AG04450 (cell line): Measurements from ENCODE around the gene ODC1. TPM values are rescaled to one million over a fixed set of nuclear protein-coding genes. Genes with fewer than 3 reads are reported as not detected.
"Not testable (repeated sequence)": the region's sequence is repeated elsewhere in the genome, so short reads cannot be mapped to it uniquely, and the experiment has no call there.

ENCODE experiments used
- CTCF ChIA-PET: fragments of 300-600, 350-600 bp; formaldehyde crosslinking; extraction: SDS; loops from one replicate; lab custom pipeline; 2022; ENCODE audit warnings: antibody characterized with exemption, inconsistent platforms; lab: Charles Lee
- POLR2A ChIA-PET: fragments of 350-600 bp; formaldehyde crosslinking; extraction: SDS; loops from one replicate; lab custom pipeline; 2021; ENCODE audit warnings: antibody characterized with exemption, inconsistent platforms; lab: Yijun Ruan, JAX
- DNase-seq: peaks from one replicate; pipeline ENCODE4 v3.0.0-alpha.2; 2011; ENCODE audit warnings: low read depth, low spot score
- H3K27ac ChIP-seq: one replicate; pipeline ENCODE4 v1.5.1; 2012; ENCODE audit warnings: low read depth, low read length, control low read depth
- H3K27me3 ChIP-seq: one replicate; pipeline ENCODE4 v1.6.0; 2012; ENCODE audit warnings: low read length; ENCODE audit not compliant: control insufficient read depth, insufficient read depth
- H3K4me3 ChIP-seq: 2 replicates; pipeline ENCODE4 v1.5.1; 2011; ENCODE audit warnings: mild to moderate bottlenecking, low read depth, low read length, control low read depth
- H3K9me3 ChIP-seq: 2 replicates; pipeline ENCODE4 v1.5.1; 2012; ENCODE audit warnings: low read length; ENCODE audit not compliant: control insufficient read depth, insufficient read depth
- polyA plus RNA-seq: library from polyadenylated mRNA; depleted of rRNA; stranded (reverse); fragments of >200 nt; gene quantifications from 2 replicates; pipeline ENCODE4 v1.2.3, GENCODE V29; 2011
- TF ChIP-seq, protein P1 (sequence below): IDR thresholded peaks from 2 replicates; pipeline ENCODE4 v1.5.1; 2011; ENCODE audit warnings: low read depth, low read length, control low read depth, inconsistent platforms

ODC1 gene
- polyA plus RNA-seq, 1 experiment, result 168 TPM

DNA sequence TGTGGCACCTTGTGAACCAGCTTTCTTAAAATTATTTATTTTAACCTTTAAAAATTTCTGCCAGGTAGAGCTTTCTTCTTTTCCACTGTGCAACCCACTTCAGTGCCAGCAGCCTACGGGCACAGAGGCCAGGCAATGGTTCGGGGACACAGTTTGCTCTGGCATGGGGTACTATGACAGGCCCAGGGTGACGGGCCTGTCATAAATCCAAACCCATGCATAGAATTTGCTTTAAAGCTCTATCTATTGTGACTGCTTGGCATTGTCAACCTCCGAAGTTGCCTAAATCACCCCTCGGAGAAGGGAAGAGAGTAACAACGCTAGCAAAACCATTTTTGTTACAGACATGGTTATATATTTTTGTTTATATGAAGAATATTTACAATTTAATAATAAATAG, 1.5 kb downstream of the ODC1 start:
- Histone ChIP-seq H3K27ac (no peak overlapping the region), H3K4me3 (peak overlapping the region; percentile 59), H3K9me3 (peaks cover 3% of the 10 kb centered on the region; the same call in 1 of the 2 replicates), H3K27me3 (no peaks in the 10 kb centered on the region)
- ChIA-PET POLR2A (interaction anchor here (0.6 kb wide), 1 partner anchor 217 kb away, joined by 3 read pairs; no protein-coding TSS in a partner anchor), CTCF (interaction anchor here (0.6 to 4.3 kb wide), 6 partner anchors 12 to 349 kb away, joined by 3 to 28 read pairs (median 9); no protein-coding TSS in a partner anchor)
- TF ChIP-seq, protein P1, sequence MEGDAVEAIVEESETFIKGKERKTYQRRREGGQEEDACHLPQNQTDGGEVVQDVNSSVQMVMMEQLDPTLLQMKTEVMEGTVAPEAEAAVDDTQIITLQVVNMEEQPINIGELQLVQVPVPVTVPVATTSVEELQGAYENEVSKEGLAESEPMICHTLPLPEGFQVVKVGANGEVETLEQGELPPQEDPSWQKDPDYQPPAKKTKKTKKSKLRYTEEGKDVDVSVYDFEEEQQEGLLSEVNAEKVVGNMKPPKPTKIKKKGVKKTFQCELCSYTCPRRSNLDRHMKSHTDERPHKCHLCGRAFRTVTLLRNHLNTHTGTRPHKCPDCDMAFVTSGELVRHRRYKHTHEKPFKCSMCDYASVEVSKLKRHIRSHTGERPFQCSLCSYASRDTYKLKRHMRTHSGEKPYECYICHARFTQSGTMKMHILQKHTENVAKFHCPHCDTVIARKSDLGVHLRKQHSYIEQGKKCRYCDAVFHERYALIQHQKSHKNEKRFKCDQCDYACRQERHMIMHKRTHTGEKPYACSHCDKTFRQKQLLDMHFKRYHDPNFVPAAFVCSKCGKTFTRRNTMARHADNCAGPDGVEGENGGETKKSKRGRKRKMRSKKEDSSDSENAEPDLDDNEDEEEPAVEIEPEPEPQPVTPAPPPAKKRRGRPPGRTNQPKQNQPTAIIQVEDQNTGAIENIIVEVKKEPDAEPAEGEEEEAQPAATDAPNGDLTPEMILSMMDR, result no peak
- no peak for DNase-seq

DNA sequence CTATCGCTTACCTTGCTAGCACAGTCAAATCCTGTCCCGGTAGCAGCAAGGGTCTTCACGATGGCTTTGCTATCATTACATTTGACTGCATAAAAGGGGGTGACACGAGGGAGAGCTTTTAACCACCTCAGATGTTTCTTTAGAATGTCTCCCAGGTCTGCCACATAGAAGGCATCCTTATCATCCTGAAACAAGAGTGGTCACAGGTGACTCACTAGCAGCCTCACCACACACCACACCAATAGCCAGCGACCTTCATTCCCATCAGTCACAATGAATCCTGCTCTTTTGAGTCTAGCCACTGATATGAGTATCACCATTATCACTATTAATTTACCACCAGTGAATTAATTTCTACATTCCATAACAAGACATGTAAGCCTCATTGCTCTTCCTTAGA, 3.7 kb downstream of the ODC1 start:
- DNase-seq, result no peak
- H3K9me3 ChIP-seq, result no peaks in the 10 kb centered on the region
- CTCF ChIA-PET, result interaction anchor here (0.6 to 4.3 kb wide), 4 partner anchors 10 to 371 kb away, joined by 3 to 28 read pairs (median 17); no protein-coding TSS in a partner anchor
- TF ChIP-seq, protein P1, result no peak
- H3K27ac ChIP-seq, result no peak overlapping the region
- no peak overlapping the region for H3K4me3 ChIP-seq
- H3K27me3 ChIP-seq, result no peaks in the 10 kb centered on the region
- POLR2A ChIA-PET, result no interaction called here

DNA sequence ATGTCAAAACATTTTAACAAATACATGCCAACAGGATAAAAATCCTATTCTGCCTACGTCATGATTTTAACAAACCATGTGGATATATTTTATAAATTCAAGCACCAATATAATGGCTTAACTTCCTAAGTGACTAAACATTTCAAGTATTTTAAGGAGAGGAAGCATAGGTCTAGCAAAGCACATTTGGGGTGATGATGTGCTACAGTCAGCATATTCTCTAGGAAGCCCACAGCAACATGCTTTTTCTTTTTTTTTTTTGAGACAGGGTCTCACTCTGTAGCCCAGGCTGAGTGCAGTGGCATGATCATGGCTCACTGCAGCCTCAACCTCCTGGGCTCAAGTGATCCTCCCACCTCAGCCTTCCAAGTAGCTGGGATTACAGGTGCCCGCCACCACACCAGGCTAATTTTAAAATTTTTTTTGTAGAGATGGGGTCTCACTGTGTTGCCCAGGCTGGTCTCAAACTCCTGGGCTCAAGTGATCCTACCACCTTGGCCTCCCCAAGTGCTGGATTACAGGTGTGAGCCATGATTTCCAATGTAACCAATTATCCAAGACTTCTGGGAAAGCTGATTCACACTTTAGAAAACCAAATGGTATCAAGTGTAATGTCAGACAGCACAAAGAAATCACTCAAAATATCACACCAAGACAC, 5.5 kb downstream of the ODC1 start:
- H3K9me3 ChIP-seq, H3K27ac ChIP-seq, DNase-seq, POLR2A ChIA-PET, CTCF ChIA-PET, H3K27me3 ChIP-seq, H3K4me3 ChIP-seq: not testable (repeated sequence)

DNA sequence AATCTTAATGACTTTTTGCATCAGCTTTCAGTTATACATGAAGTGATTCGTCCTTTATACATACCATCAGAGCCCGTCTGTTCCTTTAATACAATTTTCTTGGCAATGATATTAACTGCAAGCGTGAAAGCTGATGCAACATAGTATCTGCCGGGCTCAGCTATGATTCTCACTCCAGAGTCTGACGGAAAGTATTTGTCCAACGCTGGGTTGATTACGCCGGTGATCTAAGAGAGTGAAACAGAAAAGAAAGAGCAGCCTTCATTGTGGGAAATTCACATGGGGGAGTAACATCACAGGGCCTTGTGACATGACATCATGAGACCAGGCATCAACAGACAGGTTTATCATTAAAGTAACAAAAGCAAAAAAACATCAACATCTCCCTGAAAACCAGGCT, 6.2 kb downstream of the ODC1 start:
- H3K9me3 ChIP-seq, result no peaks in the 10 kb centered on the region
- no peak overlapping the region for H3K4me3 ChIP-seq
- H3K27me3 ChIP-seq, result no peaks in the 10 kb centered on the region
- DNase-seq, result no peak
- ChIA-PET POLR2A (no interaction called here), CTCF (no interaction called here)
- no peak overlapping the region for H3K27ac ChIP-seq
- TF ChIP-seq, protein P1, result no peak

DNA sequence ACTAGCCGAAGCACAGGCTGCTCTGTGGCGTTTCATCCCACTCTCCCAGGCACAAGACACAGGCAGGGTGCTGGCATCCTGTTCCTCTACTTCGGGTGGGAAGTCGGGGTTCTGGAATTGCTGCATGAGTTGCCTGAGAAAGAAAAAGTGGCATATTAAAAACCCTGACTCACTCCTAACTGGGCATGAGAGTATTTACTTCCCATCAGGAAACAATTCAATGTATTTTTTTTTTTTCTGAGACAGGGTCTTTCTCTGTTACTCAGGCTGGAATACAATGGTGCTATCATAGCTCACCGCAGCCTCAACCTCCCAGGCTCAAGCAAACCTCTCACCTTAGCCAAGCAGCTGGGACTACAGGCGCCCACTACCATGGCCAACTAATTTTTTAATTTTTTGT, 7.4 kb downstream of the ODC1 start:
- POLR2A ChIA-PET, result no interaction called here
- CTCF ChIA-PET, result interaction anchor here (2.3 kb wide), 1 partner anchor 368 kb away, joined by 9 read pairs; no protein-coding TSS in a partner anchor

More for the DNA sequence above, 7.4 kb downstream of the ODC1 start:
- Histone ChIP-seq H3K27me3 (no peaks in the 10 kb centered on the region), H3K4me3 (no peak overlapping the region), H3K9me3 (no peaks in the 10 kb centered on the region), H3K27ac (no peak overlapping the region)
- TF ChIP-seq, protein P1, result no peak
- no peak for DNase-seq
